HG03520 (cell line): ENCODE data around the gene COQ10B.
"Not testable (repeated sequence)": the region's sequence is repeated elsewhere in the genome, so short reads cannot be mapped to it uniquely, and the experiment has no call there.

Experiments
- ATAC-seq: cut with Tn5 transposase; IDR thresholded peaks from one replicate; pipeline ENCODE4 v1.9.1; 2021; ENCODE audit warnings: mild to moderate bottlenecking, moderate library complexity; ENCODE audit not compliant: unreplicated experiment

The COQ10B gene

GRCh38 chr2:197453123-197453913 is at the start of gene COQ10B:
TSS of gene COQ10B (plus strand) at chr2:197453552. CDS start at chr2:197453561, 9 bp downstream.
- peak; percentile 92 for ATAC-seq

DNA sequence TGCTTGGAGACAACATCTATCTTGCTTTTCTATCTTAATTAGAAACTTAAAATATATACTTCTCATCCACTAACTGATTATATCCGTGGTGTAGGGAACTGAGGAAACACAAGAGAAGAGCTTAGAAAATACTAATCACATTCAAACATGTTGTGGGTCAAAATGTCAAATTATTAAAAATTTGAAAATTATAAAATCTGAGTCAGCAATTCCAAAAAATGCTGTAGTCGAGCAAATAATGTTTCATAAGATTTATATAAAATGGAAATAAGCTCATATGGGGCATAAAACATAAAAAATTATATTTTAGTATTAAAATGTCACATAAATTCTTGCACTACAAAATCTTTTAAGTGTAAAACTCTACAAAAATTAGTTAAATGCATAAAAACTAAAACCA is 47.8 kb upstream of the COQ10B start:
- no peak for ATAC-seq

GRCh38 chr2:197414039-197414438 is 39.3 kb upstream of the COQ10B start:
- ATAC-seq, result no peak

DNA sequence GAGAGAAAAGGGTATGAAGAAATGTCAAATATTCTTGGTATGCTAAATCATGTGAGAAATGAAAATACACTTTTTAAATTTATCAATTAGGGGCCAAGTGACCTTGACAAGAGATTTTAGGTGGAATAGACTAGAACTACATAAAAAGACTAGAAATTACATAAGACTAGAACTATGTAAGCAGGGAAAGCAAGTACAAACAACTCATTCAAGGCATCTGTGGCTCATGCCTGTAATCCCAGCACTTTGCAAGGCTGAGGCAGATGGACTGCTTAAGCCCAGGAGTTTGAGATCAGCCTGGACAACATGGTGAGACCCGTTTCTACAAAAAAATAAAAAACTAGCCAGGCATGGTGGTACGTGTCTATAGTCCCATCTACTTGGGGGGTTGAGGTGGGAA is 38.8 kb upstream of the COQ10B start:
- no peak for ATAC-seq

- no peak for ATAC-seq
These were observed 37.1 kb upstream of the COQ10B start for GRCh38 chr2:197416268-197416667.

DNA sequence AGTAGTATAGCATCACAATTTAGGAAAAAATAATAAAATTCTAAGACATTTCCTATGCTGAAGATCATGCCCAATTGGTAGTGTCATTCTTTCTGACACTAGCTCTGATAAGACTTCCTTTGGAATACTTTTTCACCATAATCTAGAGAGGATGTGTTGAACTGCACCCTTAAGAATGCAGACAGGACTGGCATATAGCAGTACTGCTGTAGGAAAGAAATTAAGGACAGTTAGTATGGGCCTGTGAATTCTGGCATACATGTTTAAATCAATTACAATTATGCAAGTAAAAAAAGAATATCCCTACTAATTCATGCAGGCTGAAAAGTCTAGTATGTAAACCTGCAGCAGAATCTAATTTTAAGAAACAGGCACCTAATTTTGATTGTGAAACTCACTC is 33.9 kb upstream of the COQ10B start:
- ATAC-seq, result no peak

DNA sequence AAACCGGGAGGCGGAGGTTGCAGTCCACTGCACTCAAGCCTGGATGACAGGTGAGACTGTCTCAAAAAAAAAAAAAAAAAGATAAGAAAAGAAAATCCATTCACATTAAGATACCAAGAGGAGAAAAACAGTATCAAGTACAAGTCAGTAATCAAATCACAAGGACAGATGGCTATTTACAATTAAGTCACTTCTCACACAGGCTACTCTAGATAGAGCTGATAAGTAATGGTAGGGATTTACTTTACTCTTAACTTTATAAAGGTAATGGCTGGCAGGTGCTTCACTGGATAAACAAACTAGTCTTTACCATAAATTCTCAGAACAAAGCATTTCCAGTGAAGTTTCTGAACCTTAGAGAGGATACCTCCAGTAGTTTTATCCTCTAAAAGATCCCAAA is 30.0 kb upstream of the COQ10B start:
- ATAC-seq, result no peak

- ATAC-seq, result no peak
These were observed 27.8 kb upstream of the COQ10B start for GRCh38 chr2:197425550-197425949.

- no peak for ATAC-seq
These were observed 26.4 kb upstream of the COQ10B start for GRCh38 chr2:197426723-197427603.

GRCh38 chr2:197427986-197428385 is 25.4 kb upstream of the COQ10B start:
- no peak for ATAC-seq

DNA sequence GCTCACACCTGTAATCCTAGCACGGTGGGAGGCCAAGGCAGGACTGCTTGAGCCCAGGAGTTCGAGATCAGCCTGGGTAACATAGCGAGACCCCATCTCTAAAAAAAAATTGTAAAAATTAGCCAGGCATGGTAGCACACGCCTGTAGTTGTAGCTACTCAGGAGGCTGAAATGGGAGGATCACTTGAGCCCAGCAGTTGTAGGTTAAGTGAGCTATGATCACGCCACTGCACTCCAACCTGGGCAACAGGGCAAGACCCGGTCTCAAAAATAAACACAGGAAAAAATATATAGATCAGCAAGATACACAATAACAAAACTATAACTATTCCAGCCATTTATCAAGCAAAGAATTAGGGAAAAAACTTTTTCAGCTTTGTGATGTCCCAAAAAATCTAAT is 21.5 kb upstream of the COQ10B start:
- no peak for ATAC-seq

GRCh38 chr2:197432527-197432926 is 20.8 kb upstream of the COQ10B start:
- not testable (repeated sequence) for ATAC-seq

GRCh38 chr2:197433780-197434438 is 19.4 kb upstream of the COQ10B start:
- no peak for ATAC-seq

GRCh38 chr2:197434541-197435513 is 18.5 kb upstream of the COQ10B start, which contains the start of gene SF3B1:
TSS of gene SF3B1 (minus strand) at chr2:197435028. CDS start at chr2:197434999, 29 bp downstream.
- ATAC-seq, result peak; percentile 93

DNA sequence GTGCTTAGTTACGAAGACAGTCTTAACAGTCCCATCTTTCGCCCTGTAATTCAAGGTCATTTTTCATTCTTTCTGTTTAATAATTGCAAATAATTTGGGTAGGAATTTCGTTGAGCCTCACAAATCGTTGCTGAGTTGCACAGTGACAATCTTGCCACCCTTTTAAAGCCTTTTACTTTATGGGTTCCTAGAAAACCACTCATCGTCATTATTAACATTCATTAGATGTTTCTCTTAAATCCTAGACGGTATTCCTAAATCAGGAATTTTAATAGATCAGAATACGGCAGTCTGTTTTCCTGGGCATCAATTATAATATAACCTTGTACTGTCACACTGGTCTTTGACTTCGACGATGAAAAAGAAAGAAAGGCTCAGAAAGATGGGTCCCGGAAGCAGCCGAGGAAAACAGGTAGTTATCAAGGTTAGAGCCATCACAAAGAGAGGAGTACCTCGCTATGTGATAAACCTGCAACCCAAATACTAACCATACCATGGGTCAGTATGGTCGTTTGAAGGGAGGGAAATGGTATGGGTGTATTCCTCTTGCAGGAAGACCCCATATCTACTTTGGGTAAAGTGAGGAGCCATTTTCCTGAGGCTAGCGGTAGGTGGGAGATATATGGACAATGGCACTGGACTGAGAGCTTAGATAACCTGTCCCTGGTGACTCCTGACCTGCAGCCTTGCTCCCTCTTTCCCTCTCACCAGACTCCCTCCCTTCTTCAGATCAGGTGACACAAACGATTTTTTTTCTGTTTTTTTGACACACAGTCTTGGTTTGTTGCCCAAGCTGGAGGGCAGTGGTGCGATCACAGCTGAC is 17.5 kb upstream of the COQ10B start:
- ATAC-seq, result no peak

- no peak for ATAC-seq
These were observed 16.0 kb upstream of the COQ10B start for GRCh38 chr2:197437380-197437779.

GRCh38 chr2:197442857-197443256 is 10.5 kb upstream of the COQ10B start:
- no peak for ATAC-seq

DNA sequence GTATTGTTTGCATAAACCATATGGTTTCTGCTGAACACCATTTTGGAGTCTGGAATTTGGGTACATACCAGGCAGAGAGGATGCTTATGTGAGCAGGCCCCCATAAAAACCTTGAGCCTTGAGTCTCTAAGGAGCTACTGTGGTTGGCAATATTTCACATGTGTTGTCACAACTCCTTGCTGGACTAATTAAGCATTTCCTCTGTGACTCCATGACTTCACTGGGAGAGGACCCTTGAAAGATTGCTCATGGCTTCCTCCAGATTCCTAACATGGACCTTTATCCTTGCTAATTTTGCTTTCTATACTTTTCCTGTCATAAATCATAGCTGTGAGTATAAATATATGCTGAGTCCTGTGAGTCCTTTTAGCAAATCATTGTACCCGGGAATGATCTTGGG is 7.6 kb upstream of the COQ10B start:
- no peak for ATAC-seq

DNA sequence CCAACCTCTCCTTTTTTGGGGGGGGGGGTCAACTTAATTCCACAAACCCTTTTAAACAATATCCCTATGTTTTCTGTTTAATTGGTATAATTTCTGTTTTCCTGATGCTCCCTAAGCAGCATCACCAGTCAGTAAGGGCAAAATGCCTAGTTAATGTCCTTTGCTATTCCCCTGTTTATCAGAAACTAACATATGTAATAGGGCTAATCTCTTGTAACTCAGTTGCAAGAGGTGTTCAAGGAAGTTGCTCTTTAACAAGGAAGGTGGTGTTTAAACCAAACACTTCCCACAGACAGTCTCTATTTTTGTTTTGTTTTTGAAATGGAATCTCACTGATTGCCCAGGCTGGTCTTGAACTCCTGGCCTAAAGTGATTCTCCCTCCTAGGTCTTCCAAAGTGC is 6.5 kb upstream of the COQ10B start:
- no peak for ATAC-seq
